HCT116 (cell line): ENCODE results near the gene FBXO15. TPM values are rescaled to one million over a fixed set of nuclear protein-coding genes. Genes with fewer than 3 reads are reported as not detected.

Experiments used
- ATAC-seq: fragments of 200-7000 bp; cut with Tn5 transposase; 2 replicates; pipeline ENCODE4 v1.9.1; 2020; ENCODE audit warnings: mild to moderate bottlenecking, moderate library complexity
- BruUV-seq: library from RNA; stranded (reverse); fragments of 400-500 nt; replicated peaks from 2 replicates; lab custom pipeline; 2021; lab: Mats Ljungman, UMichigan
- CTCF ChIA-PET: fragments of 300-600 bp; sonication (Branson Sonifier 250); formaldehyde crosslinking; loops from one replicate; lab custom pipeline; 2021; ENCODE audit warnings: antibody characterized with exemption; lab: Charles Lee
- POLR2A ChIA-PET: fragments of 300-600, 350-600 bp; sonication (Branson Sonifier 250); formaldehyde crosslinking; loops from one replicate; lab custom pipeline; 2021; ENCODE audit warnings: antibody characterized with exemption; lab: Charles Lee
- RAD21 ChIA-PET, 2 experiments: fragments of 300-600 bp; sonication (Branson Sonifier 250); formaldehyde crosslinking; loops; one replicate each; lab custom pipeline; 2023; ENCODE audit warnings: low total read pairs in 2 of 2; ENCODE audit not compliant: uncharacterized antibody in 2 of 2, unreplicated experiment in 2 of 2, low non-redundant PET in 1 of 2; lab: Charles Lee
- DNase-seq: peaks from one replicate; pipeline ENCODE4 v3.0.0-alpha.2; 2010; ENCODE audit warnings: low read depth, low spot score
- H2AFZ ChIP-seq: fragments of 200-600 bp; shearing (Covaris generic), sonication (generic); 2 replicates; pipeline ENCODE4 v1.6.1; 2017; ENCODE audit warnings: low read depth, mixed run types, mixed read lengths, antibody characterized with exemption, low read length; ENCODE audit not compliant: poor library complexity, severe bottlenecking
- H3K27ac ChIP-seq: 2 replicates; pipeline ENCODE4 v1.5.1; 2012; ENCODE audit warnings: low read depth, low read length
- H3K27me3 ChIP-seq: fragments of 200-600 bp; sonication (generic); 2 replicates; pipeline ENCODE4 v1.6.1; 2016; ENCODE audit warnings: mixed run types, low read length, mixed read lengths; ENCODE audit not compliant: insufficient read depth
- H3K36me3 ChIP-seq, 2 experiments: fragments of 200-500 bp in 1 of 2; fragments of 200-600 bp in 1 of 2; sonication (Bioruptor generic) in 1 of 2; sonication (generic) in 1 of 2; 2 replicates each; pipeline versions ENCODE4 v1.5.1 to v1.6.1; 2014 to 2016; ENCODE audit warnings: low read length in 2 of 2, inconsistent platforms in 1 of 2, mixed read lengths in 1 of 2, mixed run types in 1 of 2; ENCODE audit not compliant: insufficient read depth in 2 of 2, control insufficient read depth in 1 of 2
- H3K4me1 ChIP-seq, 2 experiments: fragments of 200-600 bp in 1 of 2; sonication (generic) in 1 of 2; 2 replicates each; pipeline versions ENCODE4 v1.5.1 to v1.6.1; 2012 to 2017; ENCODE audit warnings: low read length in 2 of 2, inconsistent platforms in 1 of 2, mild to moderate bottlenecking in 1 of 2, mixed read lengths in 1 of 2, mixed run types in 1 of 2, moderate library complexity in 1 of 2; ENCODE audit not compliant: insufficient read depth in 2 of 2, control insufficient read depth in 1 of 2
- H3K4me2 ChIP-seq: fragments of 200-600 bp; sonication (generic); 2 replicates; pipeline ENCODE4 v1.6.1; 2017; ENCODE audit warnings: mixed run types, low read length, mixed read lengths
- H3K4me3 ChIP-seq, 2 experiments: fragments of 200-600 bp in 1 of 2; sonication (generic) in 1 of 2; replicated peaks in 1 of 2; 2 replicates each; pipeline ENCODE4 v1.5.1; 2011 to 2016; ENCODE audit warnings: low read length in 2 of 2, control low read depth in 1 of 2, low read depth in 1 of 2, mild to moderate bottlenecking in 1 of 2, mixed read lengths in 1 of 2, mixed run types in 1 of 2
- H3K79me2 ChIP-seq: fragments of 200-600 bp; sonication (generic); 2 replicates; pipeline ENCODE4 v1.6.1; 2017; ENCODE audit warnings: mild to moderate bottlenecking, mixed run types, low read length, moderate library complexity, mixed read lengths; ENCODE audit not compliant: insufficient read depth
- H3K9ac ChIP-seq: fragments of 200-600 bp; sonication (generic); 2 replicates; pipeline ENCODE4 v1.6.1; 2016; ENCODE audit warnings: low read length, mixed read lengths
- H3K9me2 ChIP-seq: fragments of 200-600 bp; sonication (generic), shearing (Covaris generic); 2 replicates; pipeline ENCODE4 v1.6.1; 2017; ENCODE audit warnings: mixed run types, mild to moderate bottlenecking, moderate library complexity; ENCODE audit not compliant: insufficient read depth
- H3K9me3 ChIP-seq, 2 experiments: fragments of 200-500 bp in 1 of 2; fragments of 200-600 bp in 1 of 2; sonication (Bioruptor generic) in 1 of 2; sonication (generic) in 1 of 2; 2 replicates each; pipeline ENCODE4 v1.6.1; 2014 to 2017; ENCODE audit warnings: low read length in 2 of 2, mixed read lengths in 2 of 2, inconsistent platforms in 1 of 2, low read depth in 1 of 2, mild to moderate bottlenecking in 1 of 2, mixed run types in 1 of 2, moderate library complexity in 1 of 2; ENCODE audit not compliant: control insufficient read depth in 1 of 2, insufficient read depth in 1 of 2
- H4K20me1 ChIP-seq: fragments of 200-600 bp; sonication (generic), shearing (Covaris generic); 2 replicates; pipeline ENCODE4 v1.6.1; 2017; ENCODE audit warnings: mixed run types, mild to moderate bottlenecking, moderate library complexity; ENCODE audit not compliant: insufficient read depth
- CBX3 ChIP-seq: IDR thresholded peaks from 2 replicates; pipeline ENCODE4 v1.6.1; 2012; ENCODE audit warnings: low read depth
- CEBPB ChIP-seq: IDR thresholded peaks from 2 replicates; pipeline ENCODE4 v1.6.1; 2012; ENCODE audit warnings: low read depth
- CTCF ChIP-seq, 3 experiments: fragments of 200-600 bp in 1 of 3; sonication (generic) in 1 of 3; IDR thresholded peaks in 2 of 3; conservative IDR thresholded peaks in 1 of 3; 2 replicates each; pipeline ENCODE4 v1.5.1; 2012 to 2017; ENCODE audit warnings: low read depth in 2 of 3, low read length in 2 of 3, antibody characterized with exemption in 1 of 3, borderline replicate concordance in 1 of 3, control low read depth in 1 of 3, mild to moderate bottlenecking in 1 of 3, mixed read lengths in 1 of 3, mixed run types in 1 of 3, moderate library complexity in 1 of 3; ENCODE audit not compliant: insufficient read depth in 1 of 3
- EGR1 ChIP-seq: IDR thresholded peaks from 2 replicates; pipeline ENCODE4 v1.6.1; 2012; ENCODE audit warnings: low read depth
- EZH2phosphoT487 ChIP-seq: fragments of 200-600 bp; IDR thresholded peaks from 2 replicates; pipeline ENCODE4 v1.6.1; 2018; ENCODE audit warnings: antibody characterized with exemption, borderline replicate concordance
- RAD21 ChIP-seq: IDR thresholded peaks from 2 replicates; pipeline ENCODE4 v1.6.1; 2012; ENCODE audit warnings: low read depth, mild to moderate bottlenecking
- REST ChIP-seq: IDR thresholded peaks from 2 replicates; pipeline ENCODE4 v1.6.1; 2012; ENCODE audit warnings: low read depth
- SIN3A ChIP-seq: IDR thresholded peaks from 2 replicates; pipeline ENCODE4 v1.6.1; 2012; ENCODE audit warnings: low read depth
- SP1 ChIP-seq: IDR thresholded peaks from 2 replicates; pipeline ENCODE4 v1.6.1; 2012; ENCODE audit warnings: low read depth
- YY1 ChIP-seq: IDR thresholded peaks from 2 replicates; pipeline ENCODE4 v1.6.1; 2011; ENCODE audit warnings: low read length, low read depth, moderate library complexity, mild to moderate bottlenecking; ENCODE audit not compliant: insufficient replicate concordance; ENCODE audit errors: extremely low read depth
- ZBTB33 ChIP-seq: IDR thresholded peaks from 2 replicates; pipeline ENCODE4 v1.6.1; 2011; ENCODE audit warnings: mild to moderate bottlenecking, low read length, moderate library complexity; ENCODE audit not compliant: insufficient replicate concordance; ENCODE audit errors: extremely low read depth
- ZNF274 ChIP-seq: fragments of 200-500 bp; sonication (Bioruptor generic); IDR thresholded peaks from 2 replicates; pipeline ENCODE4 v1.6.1; 2014; ENCODE audit warnings: mild to moderate bottlenecking, low read depth, low read length, inconsistent platforms
- intact Hi-C: fragments of 100-400 bp; cut with micrococcal nuclease; formaldehyde crosslinking; loops from 2 replicates; pipeline ENCODE4 v1.10.0; 2022
- total RNA-seq: library from RNA; stranded (reverse); gene quantifications from one replicate; pipeline ENCODE4 v1.2.1, GENCODE V29; 2021; ENCODE audit not compliant: unreplicated experiment

Gene FBXO15
- total RNA-seq, 1 experiment from 2014 or later: 1.1 TPM

GRCh38 chr18:74186661-74187060 is 39.0 kb upstream of the FBXO15 start:
- RAD21 ChIA-PET: no interaction called here
- no peak for ATAC-seq

More at GRCh38 chr18:74186661-74187060, 39.0 kb upstream of the FBXO15 start:
- ChIA-PET CTCF (no interaction called here), POLR2A (no interaction called here)
- TF ChIP-seq CEBPB: no peak
- no peak for TF ChIP-seq CTCF (IDR thresholded peaks at IDR 0.05 in 2 of 3, conservative IDR thresholded peaks at IDR 0.05 in 1 of 3; ENCODE audit: borderline replicate concordance in 1 of 3, insufficient read depth in 1 of 3, low read depth in 2 of 3, low read length in 2 of 3)
- no peak for TF ChIP-seq ZNF274
- no peak for TF ChIP-seq SP1
- TF ChIP-seq REST: no peak
- no peak for TF ChIP-seq ZBTB33
- TF ChIP-seq SIN3A: no peak
- TF ChIP-seq YY1: no peak
- TF ChIP-seq EGR1: no peak
- no peak for TF ChIP-seq CBX3
- no peak for TF ChIP-seq EZH2phosphoT487
- no peak for TF ChIP-seq RAD21
- Histone ChIP-seq H3K36me3 (no peaks in the 10 kb centered on the region), H3K79me2 (no peaks in the 10 kb centered on the region), H3K9me3 (no peaks in the 10 kb centered on the region), H3K27me3 (peaks cover 27% of the 10 kb centered on the region), H3K9me2 (no peaks in the 10 kb centered on the region), H3K9ac (no peak overlapping the region), H4K20me1 (no peaks in the 10 kb centered on the region), H3K4me2 (no peak overlapping the region), H3K4me1 (no peaks in the 10 kb centered on the region), H2AFZ (no peak overlapping the region), H3K27ac (no peak overlapping the region), H3K4me3 (no peak overlapping the region)
- intact Hi-C loops: no loop called here
- DNase-seq: no peak
- no TSS peak for BruUV-seq
